A673 (cell line): Measurements from ENCODE around the gene DLEC1.

Experiments used
- EZH2 ChIP-seq: fragments of 200-600 bp; sonication (generic); IDR thresholded peaks from 2 replicates; pipeline ENCODE4 v1.6.1; 2017; ENCODE audit warnings: borderline replicate concordance, low read depth, mild to moderate bottlenecking, mixed read lengths, antibody characterized with exemption, low read length; ENCODE audit not compliant: poor library complexity, severe bottlenecking
- TF ChIP-seq, protein P1 (sequence below): fragments of 300-800, 200-600 bp; sonication (generic); conservative IDR thresholded peaks from 2 replicates; pipeline ENCODE4 v1.5.1; 2017; ENCODE audit warnings: low read depth, mild to moderate bottlenecking, antibody characterized with exemption, low read length, moderate library complexity, mixed read lengths

DNA sequence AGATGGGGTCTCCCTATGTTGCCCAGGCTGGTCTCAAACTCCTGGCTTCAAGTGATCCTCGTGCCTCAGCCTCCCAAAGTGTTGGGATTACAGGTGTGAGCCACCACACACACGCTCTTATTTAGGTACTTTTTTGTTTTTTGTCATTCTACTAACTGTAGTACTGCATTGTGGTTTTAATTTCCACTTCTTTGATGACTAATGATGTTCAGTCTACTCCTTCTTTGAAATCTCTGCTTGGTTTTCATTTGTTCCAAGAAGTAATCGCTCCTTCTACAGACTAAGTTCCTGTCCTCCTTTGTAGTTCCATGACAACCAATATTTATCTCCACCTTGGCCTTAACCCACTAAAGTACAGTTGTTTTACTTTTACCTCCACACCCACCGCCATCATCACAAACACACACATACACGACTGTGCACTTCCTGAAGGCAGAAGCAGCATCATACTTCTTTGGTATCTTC lies 529 bp upstream of the DLEC1 start:
- TF ChIP-seq, protein P1, sequence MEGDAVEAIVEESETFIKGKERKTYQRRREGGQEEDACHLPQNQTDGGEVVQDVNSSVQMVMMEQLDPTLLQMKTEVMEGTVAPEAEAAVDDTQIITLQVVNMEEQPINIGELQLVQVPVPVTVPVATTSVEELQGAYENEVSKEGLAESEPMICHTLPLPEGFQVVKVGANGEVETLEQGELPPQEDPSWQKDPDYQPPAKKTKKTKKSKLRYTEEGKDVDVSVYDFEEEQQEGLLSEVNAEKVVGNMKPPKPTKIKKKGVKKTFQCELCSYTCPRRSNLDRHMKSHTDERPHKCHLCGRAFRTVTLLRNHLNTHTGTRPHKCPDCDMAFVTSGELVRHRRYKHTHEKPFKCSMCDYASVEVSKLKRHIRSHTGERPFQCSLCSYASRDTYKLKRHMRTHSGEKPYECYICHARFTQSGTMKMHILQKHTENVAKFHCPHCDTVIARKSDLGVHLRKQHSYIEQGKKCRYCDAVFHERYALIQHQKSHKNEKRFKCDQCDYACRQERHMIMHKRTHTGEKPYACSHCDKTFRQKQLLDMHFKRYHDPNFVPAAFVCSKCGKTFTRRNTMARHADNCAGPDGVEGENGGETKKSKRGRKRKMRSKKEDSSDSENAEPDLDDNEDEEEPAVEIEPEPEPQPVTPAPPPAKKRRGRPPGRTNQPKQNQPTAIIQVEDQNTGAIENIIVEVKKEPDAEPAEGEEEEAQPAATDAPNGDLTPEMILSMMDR = no peak
- TF ChIP-seq EZH2 = no peak
